Colonic mucosa (tissue), 4 donors: ENCODE results near the gene OSBP2. TPM values are rescaled to one million over a fixed set of nuclear protein-coding genes. Genes with fewer than 3 reads are reported as not detected.

ENCODE experiments used
- DNase-seq: peaks from one replicate; pipeline ENCODE4 v3.0.0-alpha.2; 2020
- H3K27ac ChIP-seq: fragments of 200-600 bp; one replicate; pipeline ENCODE4 v1.8.0; 2021
- H3K27me3 ChIP-seq: fragments of 200-600 bp; one replicate; pipeline ENCODE4 v1.8.0; 2021
- H3K36me3 ChIP-seq: fragments of 200-600 bp; one replicate; pipeline ENCODE4 v1.8.0; 2021
- H3K4me1 ChIP-seq: fragments of 200-600 bp; one replicate; pipeline ENCODE4 v1.8.0; 2021; ENCODE audit warnings: mild to moderate bottlenecking
- H3K4me3 ChIP-seq: fragments of 200-600 bp; one replicate; pipeline ENCODE4 v1.8.0; 2021
- H3K9ac ChIP-seq, 2 donors: one replicate each; pipeline ENCODE4 v1.7.0; 2013; ENCODE audit warnings: control low read depth in 2 of 2, low read depth in 2 of 2, low read length in 2 of 2
- H3K9me3 ChIP-seq: fragments of 200-600 bp; one replicate; pipeline ENCODE4 v1.8.0; 2021
- CTCF ChIP-seq: fragments of 200-600 bp; IDR thresholded peaks from one replicate; pipeline ENCODE4 v1.8.0; 2022; ENCODE audit warnings: antibody characterized with exemption, mild to moderate bottlenecking
- intact Hi-C: fragments of 100-400 bp; cut with DNase I; formaldehyde crosslinking; loops from one replicate; pipeline ENCODE4 v1.14.1; 2022
- total RNA-seq, 2 donors: library from RNA; stranded (reverse); fragmentation: NEBNext Ultra II Directional in 1 of 2; extraction: Animal tissue kit (Norgen Biotek cat#: 25700) in 1 of 2; gene quantifications; one replicate each; pipeline ENCODE4 v1.2.1, GENCODE V29; 2021
- donor health status: healthy.
- donor health status: DM: no; HTN: no; CAD: no.
- donor health status: DM: no; HTN: no; CAD: no.

OSBP2 gene
- total RNA-seq, 2 donors from 2014 or later: 3.2 to 4.3 TPM

GRCh38 chr22:30743257-30744020 lies 48.8 kb downstream of the OSBP2 start:
- intact Hi-C loops: no loop called here

GRCh38 chr22:30744224-30744623 lies 49.5 kb downstream of the OSBP2 start:
- H3K36me3 ChIP-seq: no peaks in the 10 kb centered on the region
- H3K4me1 ChIP-seq: no peaks in the 10 kb centered on the region
- no peak for DNase-seq
- no peak overlapping the region for H3K4me3 ChIP-seq
- H3K9ac ChIP-seq: no peak overlapping the region
- H3K9me3 ChIP-seq: no peaks in the 10 kb centered on the region
- no peak for TF ChIP-seq CTCF
- no peak overlapping the region for H3K27ac ChIP-seq
- intact Hi-C loops: no loop called here
- H3K27me3 ChIP-seq: no peaks in the 10 kb centered on the region

More at GRCh38 chr22:30743257-30744020, 48.8 kb downstream of the OSBP2 start:
- H3K4me3 ChIP-seq: no peak overlapping the region
- TF ChIP-seq CTCF: no peak
- H3K27me3 ChIP-seq: no peaks in the 10 kb centered on the region
- no peak overlapping the region for H3K27ac ChIP-seq
- no peaks in the 10 kb centered on the region for H3K9me3 ChIP-seq
- DNase-seq: no peak
- H3K4me1 ChIP-seq: no peaks in the 10 kb centered on the region
- no peaks in the 10 kb centered on the region for H3K36me3 ChIP-seq
- no peak overlapping the region for H3K9ac ChIP-seq

GRCh38 chr22:30747493-30747892 lies 52.8 kb downstream of the OSBP2 start:
- intact Hi-C loops: no loop called here
- Histone ChIP-seq H3K27ac (no peak overlapping the region), H3K4me3 (no peak overlapping the region), H3K9ac (no peak overlapping the region), H3K4me1 (no peaks in the 10 kb centered on the region), H3K36me3 (no peaks in the 10 kb centered on the region), H3K9me3 (no peaks in the 10 kb centered on the region), H3K27me3 (no peaks in the 10 kb centered on the region)
- no peak for TF ChIP-seq CTCF
- DNase-seq: peak; percentile 69

- H3K9me3 ChIP-seq: no peaks in the 10 kb centered on the region
- intact Hi-C loops: no loop called here
- no peaks in the 10 kb centered on the region for H3K27me3 ChIP-seq
- H3K36me3 ChIP-seq: no peaks in the 10 kb centered on the region
- no peaks in the 10 kb centered on the region for H3K4me1 ChIP-seq
- no peak overlapping the region for H3K9ac ChIP-seq
- no peak for TF ChIP-seq CTCF
- no peak overlapping the region for H3K27ac ChIP-seq
- no peak overlapping the region for H3K4me3 ChIP-seq
- DNase-seq: no peak
These were observed 54.6 kb downstream of the OSBP2 start for GRCh38 chr22:30749272-30749671.

- intact Hi-C loops: loop anchor here (10.0 kb wide), 2 partner anchors 195 to 305 kb away; no protein-coding TSS in a partner anchor
- Histone ChIP-seq H3K9me3 (no peaks in the 10 kb centered on the region), H3K9ac (no peak overlapping the region), H3K4me1 (no peaks in the 10 kb centered on the region), H3K27me3 (no peaks in the 10 kb centered on the region), H3K27ac (no peak overlapping the region), H3K36me3 (no peaks in the 10 kb centered on the region), H3K4me3 (no peak overlapping the region)
- no peak for DNase-seq
- TF ChIP-seq CTCF: no peak
These were observed 55.2 kb downstream of the OSBP2 start for GRCh38 chr22:30749849-30750248.
